GM23338 (cell line): ENCODE results near the gene DCBLD1.

ENCODE experiments used
- CREB1 ChIP-seq: fragments of 250-450 bp; sonication (Bioruptor Pico); IDR thresholded peaks from 2 replicates; pipeline ENCODE4 v1.5.0; 2020; ENCODE audit warnings: low read depth, mild to moderate bottlenecking, moderate library complexity
- EZH2 ChIP-seq: fragments of 200-600 bp; sonication (generic); IDR thresholded peaks from one replicate; pipeline ENCODE4 v1.8.0; 2017; ENCODE audit warnings: antibody characterized with exemption, mild to moderate bottlenecking, low read depth; ENCODE audit not compliant: unreplicated experiment
- NANOG ChIP-seq: IDR thresholded peaks from 2 replicates; pipeline ENCODE4 v1.6.1; 2016; ENCODE audit warnings: antibody characterized with exemption, borderline replicate concordance
- POLR2AphosphoS5 ChIP-seq: IDR thresholded peaks from 2 replicates; pipeline ENCODE4 v1.6.1; 2016; ENCODE audit warnings: antibody characterized with exemption, low read depth
- TF ChIP-seq, protein P1 (sequence below), 2 experiments: fragments of 200-600 bp in 1 of 2; sonication (generic) in 1 of 2; conservative IDR thresholded peaks; 2 replicates each; pipeline versions ENCODE4 v1.5.1 to v1.6.1; 2016 to 2017; ENCODE audit warnings: antibody characterized with exemption in 2 of 2, low read depth in 2 of 2, mild to moderate bottlenecking in 2 of 2, moderate library complexity in 1 of 2
- TF ChIP-seq, protein P2 (sequence below): IDR thresholded peaks from one replicate; pipeline ENCODE4 v1.6.1; 2018; ENCODE audit warnings: antibody characterized with exemption; ENCODE audit not compliant: unreplicated experiment
- TF ChIP-seq, protein P3 (sequence below): fragments of 250-450 bp; sonication (Bioruptor Pico); IDR thresholded peaks from 2 replicates; pipeline ENCODE4 v1.5.0; 2020; ENCODE audit warnings: mild to moderate bottlenecking, moderate library complexity

DNA sequence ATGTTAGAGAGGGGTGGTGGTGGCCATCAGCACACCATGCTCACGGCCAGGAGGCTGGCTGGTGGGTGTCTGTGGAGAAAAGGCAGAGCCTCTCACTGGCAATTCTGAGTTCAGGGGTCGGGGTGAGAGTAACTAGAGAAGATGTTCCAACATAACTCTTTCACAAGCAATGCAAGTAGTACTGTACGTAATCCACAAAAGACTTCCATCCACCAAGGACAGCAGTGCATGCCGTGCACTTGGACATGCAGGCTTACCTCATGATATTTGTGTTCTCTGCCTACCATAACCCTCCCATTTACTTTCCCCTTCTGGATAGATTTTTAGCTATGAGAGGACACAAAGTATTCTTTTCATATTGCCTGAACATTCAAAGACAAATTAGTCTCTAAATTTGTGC, 51.3 kb downstream of the DCBLD1 start:
- TF ChIP-seq EZH2 (no peak), POLR2AphosphoS5 (no peak), CREB1 (CRISPR knock-in tag) (no peak), NANOG (no peak)
- TF ChIP-seq, protein P1, sequence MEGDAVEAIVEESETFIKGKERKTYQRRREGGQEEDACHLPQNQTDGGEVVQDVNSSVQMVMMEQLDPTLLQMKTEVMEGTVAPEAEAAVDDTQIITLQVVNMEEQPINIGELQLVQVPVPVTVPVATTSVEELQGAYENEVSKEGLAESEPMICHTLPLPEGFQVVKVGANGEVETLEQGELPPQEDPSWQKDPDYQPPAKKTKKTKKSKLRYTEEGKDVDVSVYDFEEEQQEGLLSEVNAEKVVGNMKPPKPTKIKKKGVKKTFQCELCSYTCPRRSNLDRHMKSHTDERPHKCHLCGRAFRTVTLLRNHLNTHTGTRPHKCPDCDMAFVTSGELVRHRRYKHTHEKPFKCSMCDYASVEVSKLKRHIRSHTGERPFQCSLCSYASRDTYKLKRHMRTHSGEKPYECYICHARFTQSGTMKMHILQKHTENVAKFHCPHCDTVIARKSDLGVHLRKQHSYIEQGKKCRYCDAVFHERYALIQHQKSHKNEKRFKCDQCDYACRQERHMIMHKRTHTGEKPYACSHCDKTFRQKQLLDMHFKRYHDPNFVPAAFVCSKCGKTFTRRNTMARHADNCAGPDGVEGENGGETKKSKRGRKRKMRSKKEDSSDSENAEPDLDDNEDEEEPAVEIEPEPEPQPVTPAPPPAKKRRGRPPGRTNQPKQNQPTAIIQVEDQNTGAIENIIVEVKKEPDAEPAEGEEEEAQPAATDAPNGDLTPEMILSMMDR (conservative IDR thresholded peaks at IDR 0.05; ENCODE audit: low read depth in 2 of 2): no peak
- TF ChIP-seq, protein P2, sequence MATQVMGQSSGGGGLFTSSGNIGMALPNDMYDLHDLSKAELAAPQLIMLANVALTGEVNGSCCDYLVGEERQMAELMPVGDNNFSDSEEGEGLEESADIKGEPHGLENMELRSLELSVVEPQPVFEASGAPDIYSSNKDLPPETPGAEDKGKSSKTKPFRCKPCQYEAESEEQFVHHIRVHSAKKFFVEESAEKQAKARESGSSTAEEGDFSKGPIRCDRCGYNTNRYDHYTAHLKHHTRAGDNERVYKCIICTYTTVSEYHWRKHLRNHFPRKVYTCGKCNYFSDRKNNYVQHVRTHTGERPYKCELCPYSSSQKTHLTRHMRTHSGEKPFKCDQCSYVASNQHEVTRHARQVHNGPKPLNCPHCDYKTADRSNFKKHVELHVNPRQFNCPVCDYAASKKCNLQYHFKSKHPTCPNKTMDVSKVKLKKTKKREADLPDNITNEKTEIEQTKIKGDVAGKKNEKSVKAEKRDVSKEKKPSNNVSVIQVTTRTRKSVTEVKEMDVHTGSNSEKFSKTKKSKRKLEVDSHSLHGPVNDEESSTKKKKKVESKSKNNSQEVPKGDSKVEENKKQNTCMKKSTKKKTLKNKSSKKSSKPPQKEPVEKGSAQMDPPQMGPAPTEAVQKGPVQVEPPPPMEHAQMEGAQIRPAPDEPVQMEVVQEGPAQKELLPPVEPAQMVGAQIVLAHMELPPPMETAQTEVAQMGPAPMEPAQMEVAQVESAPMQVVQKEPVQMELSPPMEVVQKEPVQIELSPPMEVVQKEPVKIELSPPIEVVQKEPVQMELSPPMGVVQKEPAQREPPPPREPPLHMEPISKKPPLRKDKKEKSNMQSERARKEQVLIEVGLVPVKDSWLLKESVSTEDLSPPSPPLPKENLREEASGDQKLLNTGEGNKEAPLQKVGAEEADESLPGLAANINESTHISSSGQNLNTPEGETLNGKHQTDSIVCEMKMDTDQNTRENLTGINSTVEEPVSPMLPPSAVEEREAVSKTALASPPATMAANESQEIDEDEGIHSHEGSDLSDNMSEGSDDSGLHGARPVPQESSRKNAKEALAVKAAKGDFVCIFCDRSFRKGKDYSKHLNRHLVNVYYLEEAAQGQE: no peak
- TF ChIP-seq, protein P3, sequence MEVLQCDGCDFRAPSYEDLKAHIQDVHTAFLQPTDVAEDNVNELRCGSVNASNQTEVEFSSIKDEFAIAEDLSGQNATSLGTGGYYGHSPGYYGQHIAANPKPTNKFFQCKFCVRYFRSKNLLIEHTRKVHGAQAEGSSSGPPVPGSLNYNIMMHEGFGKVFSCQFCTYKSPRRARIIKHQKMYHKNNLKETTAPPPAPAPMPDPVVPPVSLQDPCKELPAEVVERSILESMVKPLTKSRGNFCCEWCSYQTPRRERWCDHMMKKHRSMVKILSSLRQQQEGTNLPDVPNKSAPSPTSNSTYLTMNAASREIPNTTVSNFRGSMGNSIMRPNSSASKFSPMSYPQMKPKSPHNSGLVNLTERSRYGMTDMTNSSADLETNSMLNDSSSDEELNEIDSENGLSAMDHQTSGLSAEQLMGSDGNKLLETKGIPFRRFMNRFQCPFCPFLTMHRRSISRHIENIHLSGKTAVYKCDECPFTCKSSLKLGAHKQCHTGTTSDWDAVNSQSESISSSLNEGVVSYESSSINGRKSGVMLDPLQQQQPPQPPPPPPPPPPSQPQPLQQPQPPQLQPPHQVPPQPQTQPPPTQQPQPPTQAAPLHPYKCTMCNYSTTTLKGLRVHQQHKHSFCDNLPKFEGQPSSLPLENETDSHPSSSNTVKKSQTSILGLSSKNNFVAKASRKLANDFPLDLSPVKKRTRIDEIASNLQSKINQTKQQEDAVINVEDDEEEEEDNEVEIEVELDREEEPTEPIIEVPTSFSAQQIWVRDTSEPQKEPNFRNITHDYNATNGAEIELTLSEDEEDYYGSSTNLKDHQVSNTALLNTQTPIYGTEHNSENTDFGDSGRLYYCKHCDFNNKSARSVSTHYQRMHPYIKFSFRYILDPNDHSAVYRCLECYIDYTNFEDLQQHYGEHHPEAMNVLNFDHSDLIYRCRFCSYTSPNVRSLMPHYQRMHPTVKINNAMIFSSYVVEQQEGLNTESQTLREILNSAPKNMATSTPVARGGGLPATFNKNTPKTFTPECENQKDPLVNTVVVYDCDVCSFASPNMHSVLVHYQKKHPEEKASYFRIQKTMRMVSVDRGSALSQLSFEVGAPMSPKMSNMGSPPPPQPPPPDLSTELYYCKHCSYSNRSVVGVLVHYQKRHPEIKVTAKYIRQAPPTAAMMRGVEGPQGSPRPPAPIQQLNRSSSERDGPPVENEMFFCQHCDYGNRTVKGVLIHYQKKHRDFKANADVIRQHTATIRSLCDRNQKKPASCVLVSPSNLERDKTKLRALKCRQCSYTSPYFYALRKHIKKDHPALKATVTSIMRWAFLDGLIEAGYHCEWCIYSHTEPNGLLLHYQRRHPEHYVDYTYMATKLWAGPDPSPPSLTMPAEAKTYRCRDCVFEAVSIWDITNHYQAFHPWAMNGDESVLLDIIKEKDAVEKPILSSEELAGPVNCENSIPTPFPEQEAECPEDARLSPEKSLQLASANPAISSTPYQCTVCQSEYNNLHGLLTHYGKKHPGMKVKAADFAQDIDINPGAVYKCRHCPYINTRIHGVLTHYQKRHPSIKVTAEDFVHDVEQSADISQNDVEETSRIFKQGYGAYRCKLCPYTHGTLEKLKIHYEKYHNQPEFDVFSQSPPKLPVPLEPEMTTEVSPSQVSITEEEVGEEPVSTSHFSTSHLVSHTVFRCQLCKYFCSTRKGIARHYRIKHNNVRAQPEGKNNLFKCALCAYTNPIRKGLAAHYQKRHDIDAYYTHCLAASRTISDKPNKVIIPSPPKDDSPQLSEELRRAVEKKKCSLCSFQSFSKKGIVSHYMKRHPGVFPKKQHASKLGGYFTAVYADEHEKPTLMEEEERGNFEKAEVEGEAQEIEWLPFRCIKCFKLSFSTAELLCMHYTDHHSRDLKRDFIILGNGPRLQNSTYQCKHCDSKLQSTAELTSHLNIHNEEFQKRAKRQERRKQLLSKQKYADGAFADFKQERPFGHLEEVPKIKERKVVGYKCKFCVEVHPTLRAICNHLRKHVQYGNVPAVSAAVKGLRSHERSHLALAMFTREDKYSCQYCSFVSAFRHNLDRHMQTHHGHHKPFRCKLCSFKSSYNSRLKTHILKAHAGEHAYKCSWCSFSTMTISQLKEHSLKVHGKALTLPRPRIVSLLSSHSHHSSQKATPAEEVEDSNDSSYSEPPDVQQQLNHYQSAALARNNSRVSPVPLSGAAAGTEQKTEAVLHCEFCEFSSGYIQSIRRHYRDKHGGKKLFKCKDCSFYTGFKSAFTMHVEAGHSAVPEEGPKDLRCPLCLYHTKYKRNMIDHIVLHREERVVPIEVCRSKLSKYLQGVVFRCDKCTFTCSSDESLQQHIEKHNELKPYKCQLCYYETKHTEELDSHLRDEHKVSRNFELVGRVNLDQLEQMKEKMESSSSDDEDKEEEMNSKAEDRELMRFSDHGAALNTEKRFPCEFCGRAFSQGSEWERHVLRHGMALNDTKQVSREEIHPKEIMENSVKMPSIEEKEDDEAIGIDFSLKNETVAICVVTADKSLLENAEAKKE (CRISPR knock-in tag): no peak
